ENCODE results near the gene TBK1. TPM values are rescaled to one million over a fixed set of nuclear protein-coding genes. Genes with fewer than 3 reads are reported as not detected.

TBK1 gene
- total RNA-seq (ENCODE audit: insufficient read depth, low replicate concordance) = 61.4 TPM

DNA sequence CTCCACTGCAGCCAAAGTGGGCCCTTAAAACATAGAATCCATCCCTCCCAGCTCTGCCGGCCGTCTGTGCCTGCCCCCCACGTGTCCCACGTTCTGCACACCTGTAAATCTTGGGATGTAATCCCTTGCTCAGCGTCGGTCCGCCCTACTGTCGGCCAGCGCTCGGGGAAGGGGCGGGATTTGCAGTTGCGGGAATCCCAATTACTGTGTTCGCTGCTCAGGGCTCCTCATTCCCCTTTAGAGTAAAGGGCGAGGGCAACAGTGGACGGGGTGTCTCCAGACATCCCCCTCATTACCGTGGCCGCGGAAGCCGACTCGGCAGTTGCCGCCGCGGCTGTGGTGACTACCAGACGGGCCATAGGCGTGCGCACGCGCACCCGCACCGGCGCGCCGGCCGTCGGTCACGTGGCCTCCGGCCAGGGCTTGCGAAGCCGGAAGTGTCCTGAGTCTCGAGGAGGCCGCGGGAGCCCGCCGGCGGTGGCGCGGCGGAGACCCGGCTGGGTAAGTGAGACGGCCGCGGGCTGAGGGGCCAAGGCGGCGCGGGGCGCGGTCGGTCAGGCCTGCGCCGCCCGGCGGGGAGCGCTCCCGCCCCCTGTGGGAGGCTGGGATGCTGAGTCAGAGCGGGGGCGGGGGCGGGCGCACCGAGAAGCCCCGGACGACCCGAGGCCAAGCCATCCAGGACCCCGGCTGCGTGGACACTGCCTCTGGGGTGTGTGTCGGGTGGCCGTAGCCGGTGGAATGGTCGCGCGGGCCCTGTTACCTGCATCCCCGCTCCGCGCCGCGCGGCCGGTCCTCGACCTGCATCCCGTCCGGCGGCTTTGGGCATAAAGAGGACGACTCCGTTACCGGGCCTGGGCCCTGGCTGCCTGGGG lies at the start of gene TBK1:
TSS of gene TBK1 (plus strand) at position 434 of the 872 bp plus-strand sequence. CDS start 3,751 bp downstream, outside the sequence.
- DNase-seq (ENCODE audit: low spot score) = peak; percentile 88

DNA sequence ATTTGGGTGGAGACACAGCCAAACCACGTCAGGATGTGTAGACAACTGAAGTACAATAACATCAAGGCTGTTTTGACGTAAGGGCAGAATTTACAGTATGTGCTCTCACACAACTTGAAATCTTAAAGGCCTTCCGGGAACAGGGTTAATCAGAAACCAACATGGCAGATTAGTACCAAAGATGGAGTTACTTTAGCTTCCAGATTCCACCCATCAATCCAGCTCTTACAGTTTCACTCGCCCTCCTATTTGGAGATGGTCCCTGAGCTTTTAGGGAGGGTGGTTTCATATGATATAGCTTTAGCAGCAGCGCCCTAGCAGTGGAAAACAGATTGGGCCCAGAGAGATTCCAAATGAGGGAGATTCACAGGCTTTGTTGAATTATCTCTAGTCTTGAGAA lies 49.7 kb upstream of the TBK1 start:
- DNase-seq (ENCODE audit: low spot score) = no peak

DNA sequence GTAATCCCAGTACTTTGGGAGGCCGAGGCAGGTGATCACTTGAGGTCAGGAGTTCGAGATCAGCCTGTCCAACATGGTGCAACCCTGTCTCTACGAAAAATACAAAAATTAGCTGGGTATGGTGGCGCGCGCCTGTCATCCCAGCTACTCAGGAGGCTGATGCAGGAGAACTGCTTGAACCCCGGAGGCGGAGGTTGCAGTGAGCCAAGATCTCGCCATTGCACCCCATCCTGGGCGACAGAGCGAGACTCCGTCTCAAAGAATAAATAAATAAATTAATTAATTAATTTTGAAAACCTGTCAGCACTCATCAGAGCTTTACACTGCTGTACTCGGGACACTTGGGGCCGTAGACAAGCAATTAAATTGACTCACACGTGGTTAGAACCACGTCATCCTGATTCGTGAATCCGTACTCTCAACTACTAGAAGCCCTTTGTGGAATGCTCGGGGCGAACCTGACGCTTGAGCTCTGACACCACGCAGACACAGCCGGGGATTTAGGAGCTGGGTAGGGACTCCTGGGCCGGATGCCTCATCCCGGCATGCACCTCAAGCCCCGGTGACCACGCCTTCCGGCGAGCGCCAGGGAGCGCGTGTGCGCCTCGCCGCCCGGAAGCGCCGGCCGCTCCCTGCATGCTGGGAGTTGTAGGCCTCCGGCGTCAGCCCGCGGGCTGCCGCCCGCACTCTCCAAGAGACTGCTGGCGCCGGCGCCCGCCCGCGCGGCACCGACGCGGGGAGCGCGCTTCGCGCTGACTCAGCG lies 48.0 kb upstream of the TBK1 start, which contains the start of gene XPOT:
TSS of gene XPOT (plus strand) at position 686 of the 763 bp plus-strand sequence. CDS start 5,644 bp downstream, outside the sequence.
- peak; percentile 98 for DNase-seq (ENCODE audit: low spot score)

DNA sequence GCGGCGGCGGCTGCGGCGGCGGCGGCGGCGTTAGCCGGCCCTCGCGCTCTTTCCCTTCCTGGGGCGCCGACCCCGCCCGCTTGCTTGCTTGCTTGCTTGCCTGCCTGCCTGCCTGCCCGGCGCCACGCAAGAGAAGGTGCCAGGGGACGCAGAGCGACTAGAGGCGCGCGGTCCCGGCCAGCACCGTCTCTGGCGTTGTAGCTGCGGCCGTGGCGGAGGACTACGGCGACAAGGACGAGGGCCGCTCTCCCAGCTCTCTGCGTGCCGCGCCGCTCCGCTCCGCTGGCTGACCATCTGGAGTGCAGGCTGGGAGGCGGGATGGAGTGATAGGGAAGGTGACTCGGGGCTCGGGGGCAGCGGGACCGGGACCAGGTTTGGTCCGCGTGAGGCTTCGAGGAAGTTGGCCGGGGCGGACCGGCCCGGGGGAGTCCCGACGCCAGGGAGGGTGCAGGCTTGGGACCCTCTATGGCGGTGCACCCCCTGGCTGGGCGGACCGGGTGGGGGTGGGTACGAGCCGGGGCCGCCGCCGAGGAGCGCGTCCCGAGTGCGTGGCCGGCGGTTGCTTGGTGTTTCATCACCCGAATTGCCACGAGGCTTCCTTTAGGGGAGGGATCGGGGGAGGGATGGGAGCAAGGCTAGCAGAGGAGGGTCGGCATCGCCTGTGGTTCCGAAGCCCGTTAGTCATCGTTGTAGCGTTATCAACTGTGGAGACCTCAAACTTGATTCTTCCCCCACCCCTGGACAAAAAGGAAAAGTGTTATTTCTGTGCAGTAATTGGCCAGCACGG lies 47.3 kb upstream of the TBK1 start:
- peak; percentile 70 for DNase-seq (ENCODE audit: low spot score)

DNA sequence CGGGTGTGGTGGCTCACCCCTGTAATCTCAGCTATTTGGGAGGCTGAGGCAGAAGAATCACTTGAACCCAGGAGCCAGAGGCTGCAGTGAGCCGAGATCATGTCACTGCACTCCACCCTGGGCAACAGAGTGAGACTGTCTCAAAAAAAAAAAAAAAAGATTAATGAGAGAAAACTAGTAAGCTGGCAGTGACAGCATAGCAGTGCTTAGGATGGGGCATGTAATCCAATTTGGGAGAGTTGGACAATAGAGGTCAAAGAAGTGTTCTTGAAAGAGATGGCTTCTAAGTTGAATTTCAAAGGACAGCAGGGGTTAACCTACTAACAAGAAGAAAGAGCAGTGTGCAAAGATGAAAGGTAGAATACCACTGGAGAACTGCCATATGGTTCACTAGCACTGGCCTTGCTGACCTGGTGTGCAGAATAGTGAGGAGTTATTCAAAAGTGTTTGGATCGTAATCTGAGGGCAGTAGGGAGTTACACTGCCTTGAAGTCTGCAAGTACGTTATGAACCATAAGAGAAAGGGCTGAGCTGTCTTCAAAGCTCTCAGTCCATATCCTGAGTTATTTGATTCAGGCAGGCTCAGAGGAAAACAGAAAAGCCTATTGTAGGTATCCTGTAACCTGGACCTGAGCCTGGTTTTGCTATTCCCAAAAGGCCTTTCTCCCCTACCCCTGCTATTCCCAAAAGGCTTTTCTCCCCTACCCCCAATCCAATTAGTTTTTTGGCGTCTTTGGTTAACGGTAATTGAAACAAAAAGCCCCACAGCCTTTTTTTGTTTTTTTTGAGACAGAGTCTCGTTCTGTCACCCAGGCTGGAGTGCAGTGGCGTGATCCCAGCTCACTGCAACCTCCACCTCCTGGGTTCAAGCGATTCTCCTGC lies 44.3 kb upstream of the TBK1 start:
- no peak for DNase-seq (ENCODE audit: low spot score)

DNA sequence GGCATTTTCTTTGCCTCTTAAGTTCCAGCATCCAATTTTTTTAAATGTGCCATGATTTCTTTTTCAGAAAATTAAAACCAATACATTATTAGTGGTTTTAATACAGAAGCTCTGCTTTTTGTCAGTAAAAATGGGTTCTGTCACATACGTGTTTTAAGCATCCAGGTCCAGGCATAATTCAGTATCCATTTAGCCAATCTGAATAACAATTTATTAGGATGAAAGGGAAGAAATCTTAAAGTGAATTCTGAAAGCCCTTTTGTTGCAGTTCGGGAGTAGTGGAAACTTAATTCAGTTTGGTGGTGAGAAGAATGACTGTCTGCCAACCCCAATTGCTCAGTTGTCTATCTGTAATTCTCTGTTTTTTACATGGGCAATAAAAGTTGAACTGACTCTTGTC lies 40.5 kb upstream of the TBK1 start:
- no peak for DNase-seq (ENCODE audit: low spot score)

DNA sequence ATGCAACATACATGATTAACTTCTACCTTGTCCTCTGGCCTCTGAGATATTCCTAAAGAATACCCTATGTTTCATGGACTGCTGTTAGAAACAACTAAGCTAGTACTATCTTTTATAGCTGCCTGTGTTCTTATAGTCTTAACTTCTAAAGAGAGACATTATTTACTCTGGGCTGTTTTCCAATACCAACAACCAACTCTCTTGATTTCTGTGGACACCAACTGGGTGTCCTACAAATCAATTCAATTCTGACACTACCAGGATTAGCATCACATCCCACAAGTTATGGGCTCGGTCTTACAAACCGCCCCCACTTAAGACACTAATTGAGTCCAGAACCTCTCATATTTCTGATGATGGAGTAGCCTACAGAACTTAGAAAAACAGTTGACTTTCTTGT lies 39.5 kb upstream of the TBK1 start:
- DNase-seq (ENCODE audit: low spot score) = peak; percentile 14

DNA sequence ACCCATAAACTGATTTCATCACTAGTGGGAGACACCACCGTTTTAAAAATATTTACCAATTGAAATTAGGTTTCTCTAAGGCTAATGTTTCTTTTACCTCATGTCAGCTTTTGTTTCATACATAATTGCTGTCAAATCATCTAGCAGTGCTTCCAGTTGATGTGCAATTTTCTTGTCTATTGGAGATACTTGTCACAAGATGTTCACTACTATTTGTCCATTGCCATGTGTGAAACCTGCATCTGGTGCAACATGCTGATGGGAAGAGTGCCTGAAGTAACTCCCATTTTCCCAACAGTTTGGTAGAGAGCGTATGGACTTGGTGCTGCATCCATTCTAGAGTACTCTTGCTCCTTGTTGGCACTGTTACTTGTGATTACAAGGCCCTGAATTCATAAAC lies 38.0 kb upstream of the TBK1 start:
- no peak for DNase-seq (ENCODE audit: low spot score)

DNA sequence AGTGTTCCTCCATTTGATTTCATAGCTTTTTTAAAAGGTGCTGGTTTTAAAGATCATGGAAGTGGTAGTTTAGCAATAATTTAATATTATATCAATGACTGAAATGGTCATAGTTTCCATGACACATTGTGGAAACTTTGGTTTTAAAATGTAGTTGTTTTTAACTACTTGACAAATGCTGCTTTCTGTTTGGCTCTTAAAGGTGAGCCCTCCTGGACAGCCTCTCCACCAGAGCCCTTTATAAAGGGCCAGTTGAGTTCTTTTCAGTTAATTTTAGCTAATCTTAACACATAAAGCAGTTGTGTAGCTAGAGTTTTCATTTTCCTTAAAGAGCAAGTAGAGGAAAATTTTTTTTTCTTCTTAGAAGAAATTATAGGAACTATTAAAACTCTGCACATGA lies 33.7 kb upstream of the TBK1 start:
- DNase-seq (ENCODE audit: low spot score) = no peak

DNA sequence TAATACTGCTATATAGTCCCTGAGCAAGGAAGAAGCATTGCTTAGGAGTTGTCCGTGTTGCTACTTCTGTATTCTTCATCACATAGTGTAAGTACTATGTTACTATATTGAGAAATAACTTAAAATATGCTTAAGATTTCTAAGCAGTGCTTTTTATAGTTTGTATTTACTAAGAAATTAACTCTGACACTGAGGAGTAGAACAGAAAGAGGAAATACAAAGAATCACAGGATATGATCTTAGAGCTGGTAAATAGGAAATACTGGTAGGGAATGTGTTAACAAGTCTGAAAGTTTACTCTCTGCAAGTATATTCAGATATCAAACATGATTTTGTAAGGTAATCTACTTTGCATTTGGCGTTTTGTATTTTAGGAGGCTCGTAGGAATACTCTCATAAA lies 32.2 kb upstream of the TBK1 start:
- DNase-seq (ENCODE audit: low spot score) = no peak

DNA sequence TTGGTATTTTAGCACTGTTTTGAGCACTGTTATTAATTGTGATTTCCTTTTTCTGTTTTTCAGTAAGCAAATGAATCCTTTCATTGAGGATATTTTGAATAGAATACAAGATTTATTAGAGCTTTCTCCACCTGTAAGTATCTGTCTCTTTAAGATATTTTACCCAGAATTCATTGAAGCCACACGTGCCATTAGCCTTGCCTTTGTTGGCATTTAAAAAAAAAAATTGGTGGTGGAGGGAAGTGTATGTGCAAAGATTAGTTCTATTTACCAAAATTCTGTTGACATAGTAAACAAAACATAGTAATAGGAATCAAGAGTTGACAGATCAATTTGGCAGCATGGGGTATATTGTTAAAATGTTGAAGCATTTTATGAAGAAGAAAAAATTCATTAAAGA lies 23.9 kb upstream of the TBK1 start:
- DNase-seq (ENCODE audit: low spot score) = no peak

DNA sequence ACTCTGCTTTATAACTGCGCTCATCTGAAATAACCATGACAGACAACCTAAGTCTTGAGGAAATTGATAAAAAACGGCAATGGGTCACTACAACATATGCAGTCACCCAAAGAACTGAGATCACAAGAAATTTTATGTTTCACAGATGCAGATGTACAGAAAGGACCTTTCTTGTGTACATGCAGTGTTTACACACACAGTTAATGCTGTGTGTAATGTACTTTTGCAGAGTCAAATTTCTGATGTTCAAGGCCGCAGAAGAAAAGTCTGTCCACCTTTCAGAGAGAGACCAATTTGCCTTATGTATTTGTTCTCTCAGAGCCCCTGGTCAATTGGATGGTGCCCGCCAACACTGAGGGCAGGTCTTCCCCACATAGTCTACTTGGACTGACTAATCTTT lies 23.0 kb upstream of the TBK1 start:
- DNase-seq (ENCODE audit: low spot score) = no peak

DNA sequence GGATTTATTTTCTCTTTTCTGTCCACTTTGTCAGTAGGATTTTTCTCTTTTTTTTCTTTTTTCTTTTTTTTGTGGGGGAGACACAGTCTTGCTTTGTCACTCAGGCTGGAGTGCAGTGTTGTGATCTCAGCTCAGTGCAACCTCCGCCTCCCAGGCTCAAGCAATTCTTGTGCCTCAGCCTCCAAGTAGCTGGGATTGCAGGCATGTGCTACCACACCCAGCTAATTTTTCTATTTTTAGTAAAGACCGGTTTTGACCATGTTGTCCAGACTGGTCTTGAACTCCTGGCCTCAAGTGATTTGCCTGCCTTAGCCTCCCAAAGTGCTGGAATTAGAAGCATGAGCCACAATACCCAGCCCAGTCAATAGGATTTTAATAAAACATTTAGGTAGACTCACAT lies 21.0 kb upstream of the TBK1 start:
- no peak for DNase-seq (ENCODE audit: low spot score)

DNA sequence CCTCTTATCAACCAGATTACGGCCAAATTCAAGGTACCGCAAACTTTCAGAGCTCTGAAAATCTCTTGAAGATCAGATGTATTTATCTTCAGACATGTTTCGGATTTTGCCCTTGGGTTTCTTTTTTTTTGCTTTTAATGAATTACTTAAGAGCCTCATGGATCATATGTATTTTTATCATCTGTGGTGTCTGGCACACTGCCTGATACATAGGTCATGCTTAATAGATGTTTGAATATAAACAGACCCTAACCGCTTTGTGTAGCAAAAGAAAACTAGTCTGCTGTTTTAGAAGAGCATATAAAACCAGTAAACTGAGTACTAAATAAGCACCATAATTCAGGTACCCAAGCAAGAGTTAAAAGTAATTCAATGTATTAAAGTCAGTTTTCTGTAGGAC lies 20.1 kb upstream of the TBK1 start:
- DNase-seq (ENCODE audit: low spot score) = peak; percentile 15

DNA sequence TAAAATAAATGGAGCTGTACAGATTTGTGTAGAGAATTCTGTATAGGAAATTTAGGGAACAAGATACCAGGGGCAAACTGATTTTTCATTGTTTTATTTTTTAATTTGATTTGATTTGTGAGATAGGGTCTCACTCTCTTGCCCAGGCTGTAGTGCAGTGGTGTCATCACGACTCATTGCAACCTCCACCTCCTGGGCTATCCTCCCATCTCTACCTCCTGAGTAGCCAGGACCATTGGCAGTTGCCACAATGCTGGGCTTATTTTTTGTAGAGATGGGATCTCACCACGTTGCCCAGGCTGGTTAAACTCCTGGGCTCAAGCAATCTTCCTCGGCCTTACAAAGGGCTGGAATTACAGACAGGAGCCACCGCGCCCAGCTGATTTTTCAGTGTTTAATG lies 18.0 kb upstream of the TBK1 start:
- no peak for DNase-seq (ENCODE audit: low spot score)

DNA sequence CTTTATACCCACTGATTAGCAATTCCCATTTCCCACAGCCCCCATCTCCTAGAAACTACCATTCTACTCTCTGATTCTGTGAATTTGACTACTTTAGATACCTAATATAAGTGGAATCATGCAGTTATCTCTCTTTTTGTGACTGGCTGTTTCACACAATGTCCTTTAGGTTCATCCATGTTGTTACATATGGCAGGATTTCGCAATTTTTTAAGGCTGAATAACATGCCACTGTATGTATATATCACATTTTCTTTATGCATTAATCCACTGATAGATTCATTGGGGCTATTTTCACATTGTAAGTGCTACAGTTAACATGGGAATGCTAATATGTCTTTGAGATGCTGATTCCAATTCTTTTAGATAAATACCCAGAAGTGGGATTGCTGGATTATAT lies 11.8 kb upstream of the TBK1 start:
- DNase-seq (ENCODE audit: low spot score) = no peak

DNA sequence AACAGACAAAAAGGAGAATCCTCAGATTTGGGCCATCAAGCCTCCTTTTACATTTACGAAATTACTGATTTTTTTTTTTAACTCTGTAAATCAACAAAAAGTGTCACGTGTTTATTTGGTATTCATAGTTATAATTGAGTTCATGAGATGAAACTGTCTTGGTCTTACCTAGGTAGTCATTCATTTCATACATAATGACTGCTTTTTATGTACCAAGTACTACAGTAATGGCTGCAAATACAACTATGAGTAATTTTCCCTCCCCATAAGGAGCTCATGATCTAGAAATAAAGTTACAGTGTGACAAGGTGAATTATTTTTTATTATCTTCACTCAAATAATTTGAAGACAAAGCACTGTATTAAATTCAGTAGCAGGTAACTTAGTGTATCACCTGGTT lies 6.4 kb upstream of the TBK1 start:
- DNase-seq (ENCODE audit: low spot score) = no peak

DNA sequence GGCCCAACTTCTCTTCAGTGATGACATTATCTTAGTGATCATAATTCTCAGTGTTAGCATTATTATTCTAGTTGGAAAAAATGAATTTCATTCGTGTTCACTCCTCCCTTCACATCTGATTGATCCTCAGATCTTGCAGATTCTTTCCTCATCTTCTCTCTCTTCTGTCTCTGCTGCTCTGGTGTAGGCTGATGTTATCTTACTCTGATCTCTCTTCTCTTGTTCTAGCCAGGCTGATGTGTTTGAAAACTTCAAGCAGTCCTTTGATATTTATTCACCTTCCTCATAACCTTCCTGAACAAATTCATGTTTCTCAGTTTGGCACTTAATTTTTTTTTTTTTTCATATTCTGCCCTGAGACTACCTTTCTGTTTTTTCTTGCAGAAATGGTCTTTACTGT lies 5.6 kb upstream of the TBK1 start:
- DNase-seq (ENCODE audit: low spot score) = no peak

DNA sequence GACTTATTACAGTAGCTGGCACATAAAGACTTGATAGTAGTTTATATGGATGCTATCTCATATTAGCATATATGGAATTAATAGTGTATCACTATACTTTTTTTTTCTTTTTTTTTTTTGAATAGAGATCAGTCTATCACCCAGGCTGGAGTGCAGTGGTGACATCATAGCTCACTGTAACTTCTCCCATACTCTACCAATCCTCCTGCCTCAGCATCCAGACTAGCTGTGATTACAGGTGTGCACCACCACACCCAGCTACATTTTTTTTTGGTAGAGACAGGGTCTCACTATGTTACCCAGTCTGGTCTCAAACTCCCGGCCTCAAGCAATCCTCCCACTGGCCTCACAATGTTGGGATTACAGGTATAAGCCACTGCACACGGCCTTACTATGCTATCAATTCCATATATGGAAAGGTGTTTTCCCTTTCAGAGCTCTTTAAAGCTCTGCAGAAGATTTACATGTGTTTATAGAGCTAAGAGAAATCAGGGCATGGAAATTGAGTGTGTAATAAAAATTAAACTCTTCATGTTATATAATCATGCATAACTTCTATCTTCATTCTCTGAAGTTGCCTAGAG lies 1.8 kb upstream of the TBK1 start:
- no peak for DNase-seq (ENCODE audit: low spot score)

DNA sequence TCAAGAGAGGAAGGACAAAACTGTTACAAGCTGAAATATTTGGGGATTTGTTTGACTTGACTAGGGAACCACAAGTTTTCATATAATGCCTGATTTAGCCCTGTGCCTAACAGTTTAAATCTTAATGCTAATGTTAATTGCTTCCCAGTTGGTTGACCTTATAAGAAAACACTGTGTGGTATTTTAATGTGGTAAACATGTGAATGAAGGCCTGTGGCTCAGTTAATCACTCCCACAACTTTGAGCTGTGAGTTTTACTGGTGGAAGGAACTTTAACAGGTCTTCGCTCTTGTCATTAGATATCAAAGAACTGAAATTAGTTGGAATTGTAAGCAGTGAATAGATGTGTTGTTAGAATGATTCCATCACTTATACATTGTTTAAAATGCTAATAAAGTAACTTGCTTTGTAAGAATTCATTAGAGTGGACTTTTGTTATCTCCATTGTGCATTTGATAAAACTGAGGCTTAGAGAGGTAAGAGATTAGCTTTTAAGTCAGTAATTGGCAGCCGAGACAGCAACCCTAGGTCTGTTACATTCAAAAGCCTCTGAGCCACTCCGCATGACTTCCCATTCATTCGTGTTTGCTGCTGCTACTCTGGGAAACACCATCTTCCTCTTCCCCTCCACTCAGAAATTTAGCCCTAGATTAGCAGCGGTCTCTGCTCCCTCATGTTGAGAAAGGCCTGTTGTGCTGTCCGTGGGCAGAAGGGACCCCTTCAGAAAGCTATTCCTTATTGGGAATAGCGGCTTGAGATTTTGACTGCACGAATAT lies 1.0 kb upstream of the TBK1 start:
- DNase-seq (ENCODE audit: low spot score) = peak; percentile 23

Measured in umbilical cord (tissue), 2 donors.